ENCODE measurements around the gene METTL6. TPM values are rescaled to one million over a fixed set of nuclear protein-coding genes. Genes with fewer than 3 reads are reported as not detected.
"Not testable (repeated sequence)": the region's sequence is repeated elsewhere in the genome, so short reads cannot be mapped to it uniquely, and the experiment has no call there.

METTL6 gene
- total RNA-seq, 1 experiment from 2014 or later: 25.6 TPM

GRCh38 chr3:15399970-15400369, 27.4 kb downstream of the METTL6 start:
- no peak overlapping the region for H3K14ac ChIP-seq (ENCODE audit: insufficient read depth, low read length)
- no peaks in the 10 kb centered on the region for H3K4me1 ChIP-seq (ENCODE audit: insufficient read depth, low read length)
- H2BK5ac ChIP-seq (ENCODE audit: insufficient read length, low read length): no peak overlapping the region
- H3K27ac Mint-ChIP-seq: peak overlapping the region in 1 of 3 experiments; percentile 47; a peak in 1 of 7 replicates
- no peak overlapping the region for H2BK12ac ChIP-seq (ENCODE audit: insufficient read length, low read depth, low read length)
- no peak overlapping the region for H3T11ph ChIP-seq (ENCODE audit: low read length)
- no peak overlapping the region for H3K18ac ChIP-seq (ENCODE audit: insufficient read length, low read depth, low read length)
- H3K36me3 Mint-ChIP-seq (ENCODE audit: insufficient read depth in 1 of 3, low read depth in 3 of 3): peaks cover 10 to 14% (median 13%) of the 10 kb centered on the region in 3 experiments
- no peak overlapping the region for H3K23ac ChIP-seq (ENCODE audit: insufficient read length, low read depth, low read length)
- no peaks in the 10 kb centered on the region for H3K27me3 ChIP-seq (ENCODE audit: insufficient read depth, low read length)
- no peak for TF ChIP-seq CTCF (conservative IDR thresholded peaks at IDR 0.05)
- H4K91ac ChIP-seq (ENCODE audit: insufficient read length, low read depth, low read length): no peak overlapping the region
- no peak overlapping the region for H2AFZ ChIP-seq (ENCODE audit: low read length)
- no peaks in the 10 kb centered on the region for H4K20me1 ChIP-seq (ENCODE audit: control insufficient read depth, insufficient read depth, insufficient read length)
- H2BK20ac ChIP-seq (ENCODE audit: low read depth, low read length, poor library complexity, severe bottlenecking): no peak overlapping the region
- peaks cover 11% of the 10 kb centered on the region for H3K27me3 Mint-ChIP-seq (ENCODE audit: low read depth)
- no peak overlapping the region for H3K27ac ChIP-seq (ENCODE audit: insufficient read length, low read depth, low read length)
- H2BK120ac ChIP-seq (ENCODE audit: low read depth, low read length, poor library complexity, severe bottlenecking): no peak overlapping the region
- no peak overlapping the region for H4K5ac ChIP-seq (ENCODE audit: insufficient read length, low read depth, low read length)
- no peak overlapping the region for H4K8ac ChIP-seq (replicated peaks; ENCODE audit: insufficient read length, low read depth, low read length)
- no peak overlapping the region for H2AK5ac ChIP-seq (ENCODE audit: insufficient read length, low read length)
- no peak for DNase-seq
- H3K9ac ChIP-seq (ENCODE audit: extremely low read depth, insufficient read length, low read length): no peak overlapping the region
- H3K79me1 ChIP-seq (ENCODE audit: insufficient read depth, low read depth, low read length, poor library complexity, severe bottlenecking): no peaks in the 10 kb centered on the region
- no peaks in the 10 kb centered on the region for H3K4me1 Mint-ChIP-seq
- no peak overlapping the region for H3K56ac ChIP-seq (ENCODE audit: insufficient read length, low read depth, low read length)
- no peak overlapping the region for H3K4ac ChIP-seq (ENCODE audit: low read depth, low read length)
- no peaks in the 10 kb centered on the region for H3K79me2 ChIP-seq (ENCODE audit: insufficient read depth, low read length)
- H3K9me3 Mint-ChIP-seq: peaks cover 28 to 30% of the 10 kb centered on the region in 2 experiments
- H3K4me2 ChIP-seq (ENCODE audit: insufficient read depth, insufficient read length, low read length): no peak overlapping the region
- H3K4me3 Mint-ChIP-seq: no peak overlapping the region
- H3K23me2 ChIP-seq (ENCODE audit: insufficient read length, low read depth, low read length, poor library complexity, severe bottlenecking): no peaks in the 10 kb centered on the region
- H3K9me3 ChIP-seq (ENCODE audit: control insufficient read depth, low read depth, low read length): peaks cover 11% of the 10 kb centered on the region
- no peak overlapping the region for H2BK15ac ChIP-seq (ENCODE audit: low read depth, low read length)
- no CpG with 5 or more reads among the region's 5 CpGs for WGBS (ENCODE audit: extremely low coverage, insufficient read length, low lambda C conversion rate)

- H3K27ac Mint-ChIP-seq; H3K79me1 ChIP-seq (ENCODE audit: insufficient read depth, low read depth, low read length, poor library complexity, severe bottlenecking); H4K20me1 ChIP-seq (ENCODE audit: control insufficient read depth, insufficient read depth, insufficient read length); H2BK12ac ChIP-seq (ENCODE audit: insufficient read length, low read depth, low read length); H3K14ac ChIP-seq (ENCODE audit: insufficient read depth, low read length); H3K9ac ChIP-seq (ENCODE audit: extremely low read depth, insufficient read length, low read length); H3T11ph ChIP-seq (ENCODE audit: low read length); H3K4me3 Mint-ChIP-seq; H3K23ac ChIP-seq (ENCODE audit: insufficient read length, low read depth, low read length); H3K56ac ChIP-seq (ENCODE audit: insufficient read length, low read depth, low read length); H3K27me3 ChIP-seq (ENCODE audit: insufficient read depth, low read length); H3K79me2 ChIP-seq (ENCODE audit: insufficient read depth, low read length); H3K4me2 ChIP-seq (ENCODE audit: insufficient read depth, insufficient read length, low read length); H2BK20ac ChIP-seq (ENCODE audit: low read depth, low read length, poor library complexity, severe bottlenecking); DNase-seq; H3K4me1 Mint-ChIP-seq; H2AK5ac ChIP-seq (ENCODE audit: insufficient read length, low read length); H4K5ac ChIP-seq (ENCODE audit: insufficient read length, low read depth, low read length); H2AFZ ChIP-seq (ENCODE audit: low read length); H2BK5ac ChIP-seq (ENCODE audit: insufficient read length, low read length); H3K23me2 ChIP-seq (ENCODE audit: insufficient read length, low read depth, low read length, poor library complexity, severe bottlenecking); H4K8ac ChIP-seq (replicated peaks; ENCODE audit: insufficient read length, low read depth, low read length); H3K4ac ChIP-seq (ENCODE audit: low read depth, low read length); H4K91ac ChIP-seq (ENCODE audit: insufficient read length, low read depth, low read length); H3K18ac ChIP-seq (ENCODE audit: insufficient read length, low read depth, low read length); H3K27ac ChIP-seq (ENCODE audit: insufficient read length, low read depth, low read length); H2BK15ac ChIP-seq (ENCODE audit: low read depth, low read length); H2BK120ac ChIP-seq (ENCODE audit: low read depth, low read length, poor library complexity, severe bottlenecking); H3K4me1 ChIP-seq (ENCODE audit: insufficient read depth, low read length): not testable (repeated sequence)
- Mint-ChIP-seq H3K9me3 (peaks cover 33 to 34% of the 10 kb centered on the region in 2 experiments), H3K27me3 (ENCODE audit: low read depth) (peaks cover 14% of the 10 kb centered on the region), H3K36me3 (ENCODE audit: insufficient read depth in 1 of 3, low read depth in 3 of 3) (peaks cover 10 to 14% (median 13%) of the 10 kb centered on the region in 3 experiments)
- WGBS (ENCODE audit: extremely low coverage, insufficient read length, low lambda C conversion rate): no CpG with 5 or more reads among the region's 3 CpGs
- peaks cover 11% of the 10 kb centered on the region for H3K9me3 ChIP-seq (ENCODE audit: control insufficient read depth, low read depth, low read length)
Measured at GRCh38 chr3:15398731-15399133, 28.6 kb downstream of the METTL6 start.
